ENCODE measurements around the gene RALGAPA2.

RALGAPA2 gene

GRCh38 chr20:20501128-20501527 lies 211.3 kb downstream of the RALGAPA2 start:
- Histone ChIP-seq H3K4me1 (ENCODE audit: low read length) (peaks cover 45% of the 10 kb centered on the region), H3K27ac (ENCODE audit: low read length) (no peak overlapping the region), H4K20me1 (ENCODE audit: insufficient read depth, low read length) (no peaks in the 10 kb centered on the region), H3K79me2 (ENCODE audit: low read length) (no peaks in the 10 kb centered on the region), H3K27me3 (ENCODE audit: low read depth, low read length) (no peaks in the 10 kb centered on the region), H3K9ac (ENCODE audit: low read length) (no peak overlapping the region), H3K4me3 (ENCODE audit: low read length) (no peak overlapping the region), H2AFZ (ENCODE audit: low read depth, low read length) (no peak overlapping the region), H3K4me2 (ENCODE audit: low read length) (no peak overlapping the region), H3K36me3 (replicated peaks; ENCODE audit: low read depth, low read length) (peaks cover 24% of the 10 kb centered on the region), H3K9me3 (ENCODE audit: insufficient read depth, low read length) (no peaks in the 10 kb centered on the region)
- TF ChIP-seq EZH2phosphoT487 (IDR thresholded peaks at IDR 0.05; ENCODE audit: low read depth) (no peak), CTCF (IDR thresholded peaks at IDR 0.05; ENCODE audit: low read depth, low read length) (no peak)

GRCh38 chr20:20500312-20500711 lies 212.1 kb downstream of the RALGAPA2 start:
- Histone ChIP-seq H3K79me2 (ENCODE audit: low read length) (no peaks in the 10 kb centered on the region), H3K27me3 (ENCODE audit: low read depth, low read length) (no peaks in the 10 kb centered on the region), H3K36me3 (replicated peaks; ENCODE audit: low read depth, low read length) (peaks cover 24% of the 10 kb centered on the region), H3K27ac (ENCODE audit: low read length) (no peak overlapping the region), H3K9me3 (ENCODE audit: insufficient read depth, low read length) (no peaks in the 10 kb centered on the region), H3K4me2 (ENCODE audit: low read length) (no peak overlapping the region), H4K20me1 (ENCODE audit: insufficient read depth, low read length) (no peaks in the 10 kb centered on the region), H3K4me1 (ENCODE audit: low read length) (peaks cover 53% of the 10 kb centered on the region), H3K9ac (ENCODE audit: low read length) (no peak overlapping the region), H3K4me3 (ENCODE audit: low read length) (no peak overlapping the region), H2AFZ (ENCODE audit: low read depth, low read length) (no peak overlapping the region)
- TF ChIP-seq EZH2phosphoT487 (IDR thresholded peaks at IDR 0.05; ENCODE audit: low read depth) = no peak
- no peak for TF ChIP-seq CTCF (IDR thresholded peaks at IDR 0.05; ENCODE audit: low read depth, low read length)

DNA sequence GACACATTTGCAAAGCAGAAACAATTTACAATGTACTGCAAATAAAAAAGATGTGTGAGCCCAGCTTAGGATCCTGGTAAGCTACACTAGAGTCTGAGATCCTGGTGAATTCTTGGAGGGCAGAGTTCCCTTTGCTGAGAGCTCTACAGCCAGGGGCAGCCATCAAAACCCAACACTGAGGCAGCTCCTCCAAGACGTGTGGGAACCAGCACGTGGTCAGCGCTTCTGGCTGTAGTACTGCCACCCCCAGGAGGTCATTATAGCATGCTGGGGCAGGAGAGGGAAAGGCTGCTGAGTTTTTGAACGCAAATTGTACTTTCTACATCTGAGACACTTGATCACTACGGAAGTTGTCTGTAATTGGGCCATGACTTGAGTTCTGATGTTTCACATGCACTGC lies 213.0 kb downstream of the RALGAPA2 start:
- Histone ChIP-seq H3K27me3 (ENCODE audit: low read depth, low read length) (no peaks in the 10 kb centered on the region), H3K36me3 (replicated peaks; ENCODE audit: low read depth, low read length) (peaks cover 28% of the 10 kb centered on the region), H3K79me2 (ENCODE audit: low read length) (no peaks in the 10 kb centered on the region), H3K4me2 (ENCODE audit: low read length) (no peak overlapping the region), H3K27ac (ENCODE audit: low read length) (no peak overlapping the region), H3K9ac (ENCODE audit: low read length) (no peak overlapping the region), H3K9me3 (ENCODE audit: insufficient read depth, low read length) (no peaks in the 10 kb centered on the region), H2AFZ (ENCODE audit: low read depth, low read length) (no peak overlapping the region), H3K4me3 (ENCODE audit: low read length) (no peak overlapping the region), H4K20me1 (ENCODE audit: insufficient read depth, low read length) (no peaks in the 10 kb centered on the region), H3K4me1 (ENCODE audit: low read length) (peaks cover 60% of the 10 kb centered on the region)
- no peak for TF ChIP-seq EZH2phosphoT487 (IDR thresholded peaks at IDR 0.05; ENCODE audit: low read depth)

DNA sequence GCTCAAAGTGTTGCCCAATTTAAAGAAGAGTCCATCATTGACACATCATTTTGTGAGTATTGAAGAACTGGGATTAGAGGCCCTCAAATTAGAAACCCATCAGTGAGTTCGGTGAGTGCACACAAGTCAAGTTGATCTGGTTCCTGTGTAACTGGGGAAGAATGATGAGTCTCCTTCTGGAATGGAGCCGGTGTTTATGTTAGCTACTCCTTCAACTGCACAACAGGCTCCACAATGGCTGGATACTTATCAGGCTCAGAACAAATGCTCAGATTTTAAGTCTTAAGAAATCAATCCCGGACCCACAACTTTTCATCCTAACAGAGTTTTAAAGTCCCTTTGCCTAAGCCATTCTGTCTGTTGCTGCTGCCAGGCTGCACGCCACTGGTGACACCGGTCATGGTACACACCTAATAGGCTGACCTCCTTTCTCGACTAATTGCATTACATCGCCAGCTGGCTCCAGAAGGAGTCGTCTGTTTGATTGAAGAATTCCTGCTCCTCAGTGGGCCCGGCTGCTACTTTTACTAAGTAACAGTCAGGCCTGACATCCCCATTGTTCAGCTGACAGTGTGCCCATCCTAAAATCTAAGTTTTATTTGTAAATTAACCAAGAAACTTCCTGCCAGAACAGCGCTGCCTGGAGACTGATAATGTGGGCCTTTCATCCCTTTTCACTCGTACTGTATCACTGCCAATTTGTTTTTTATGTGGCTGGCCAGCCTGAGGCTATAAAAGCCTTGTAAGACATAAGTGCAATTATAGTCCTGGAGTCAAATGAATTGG lies 214.2 kb downstream of the RALGAPA2 start:
- TF ChIP-seq CTCF (IDR thresholded peaks at IDR 0.05; ENCODE audit: low read depth, low read length) = no peak
- no peak for TF ChIP-seq EZH2phosphoT487 (IDR thresholded peaks at IDR 0.05; ENCODE audit: low read depth)
- peak overlapping the region; percentile 63 for H3K9ac ChIP-seq (ENCODE audit: low read length)
- peak overlapping the region; percentile 96 for H3K27ac ChIP-seq (ENCODE audit: low read length)
- H3K4me1 ChIP-seq (ENCODE audit: low read length) = peaks cover 55% of the 10 kb centered on the region
- H3K9me3 ChIP-seq (ENCODE audit: insufficient read depth, low read length) = no peaks in the 10 kb centered on the region
- no peaks in the 10 kb centered on the region for H3K79me2 ChIP-seq (ENCODE audit: low read length)
- H3K36me3 ChIP-seq (replicated peaks; ENCODE audit: low read depth, low read length) = peaks cover 31% of the 10 kb centered on the region
- H3K4me3 ChIP-seq (ENCODE audit: low read length) = peak overlapping the region; percentile 61
- no peaks in the 10 kb centered on the region for H4K20me1 ChIP-seq (ENCODE audit: insufficient read depth, low read length)
- peak overlapping the region; percentile 91 for H3K4me2 ChIP-seq (ENCODE audit: low read length)
- H2AFZ ChIP-seq (ENCODE audit: low read depth, low read length) = peak overlapping the region; percentile 43
- H3K27me3 ChIP-seq (ENCODE audit: low read depth, low read length) = no peaks in the 10 kb centered on the region

Data from OCI-LY3 (cell line).